ENCODE measurements around the gene NLRX1.

DNA sequence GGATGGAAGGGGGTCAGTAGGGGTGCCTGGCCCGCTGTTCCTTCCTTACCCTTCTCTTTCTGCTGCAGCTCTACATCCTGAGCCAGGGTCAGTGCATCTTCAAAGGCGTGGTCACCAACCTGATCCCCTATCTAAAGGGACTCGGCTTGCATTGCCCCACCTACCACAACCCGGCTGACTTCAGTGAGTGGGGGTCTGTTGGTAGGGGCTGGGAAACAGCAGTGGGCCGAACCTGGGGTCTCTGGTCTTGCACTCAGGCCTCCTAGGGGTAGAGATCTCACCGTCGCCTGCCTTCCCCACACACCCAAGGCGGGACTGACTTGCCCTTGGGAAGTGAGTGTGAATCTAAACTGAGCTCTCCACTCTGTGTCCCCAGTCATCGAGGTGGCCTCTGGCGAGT, 12.0 kb upstream of the NLRX1 start:
- TF ChIP-seq, protein P1, sequence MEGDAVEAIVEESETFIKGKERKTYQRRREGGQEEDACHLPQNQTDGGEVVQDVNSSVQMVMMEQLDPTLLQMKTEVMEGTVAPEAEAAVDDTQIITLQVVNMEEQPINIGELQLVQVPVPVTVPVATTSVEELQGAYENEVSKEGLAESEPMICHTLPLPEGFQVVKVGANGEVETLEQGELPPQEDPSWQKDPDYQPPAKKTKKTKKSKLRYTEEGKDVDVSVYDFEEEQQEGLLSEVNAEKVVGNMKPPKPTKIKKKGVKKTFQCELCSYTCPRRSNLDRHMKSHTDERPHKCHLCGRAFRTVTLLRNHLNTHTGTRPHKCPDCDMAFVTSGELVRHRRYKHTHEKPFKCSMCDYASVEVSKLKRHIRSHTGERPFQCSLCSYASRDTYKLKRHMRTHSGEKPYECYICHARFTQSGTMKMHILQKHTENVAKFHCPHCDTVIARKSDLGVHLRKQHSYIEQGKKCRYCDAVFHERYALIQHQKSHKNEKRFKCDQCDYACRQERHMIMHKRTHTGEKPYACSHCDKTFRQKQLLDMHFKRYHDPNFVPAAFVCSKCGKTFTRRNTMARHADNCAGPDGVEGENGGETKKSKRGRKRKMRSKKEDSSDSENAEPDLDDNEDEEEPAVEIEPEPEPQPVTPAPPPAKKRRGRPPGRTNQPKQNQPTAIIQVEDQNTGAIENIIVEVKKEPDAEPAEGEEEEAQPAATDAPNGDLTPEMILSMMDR (IDR thresholded peaks at IDR 0.05), result no peak
- no peak for TF ChIP-seq POLR2A (IDR thresholded peaks at IDR 0.05)
